K562 treated with DMSO at 1 percent for 24 hours (cell line): ENCODE measurements around the gene RIPK1. TPM values are rescaled to one million over a fixed set of nuclear protein-coding genes. Genes with fewer than 3 reads are reported as not detected.

Experiments used
- total RNA-seq: library from RNA; unstranded; fragments of 300-600 nt; gene quantifications from 2 replicates; pipeline ENCODE4 v1.2.3, GENCODE V29; 2022; ENCODE audit warnings: low read depth; ENCODE audit not compliant: insufficient read depth

Gene RIPK1
- 26.2 and 30.9 TPM in 2 replicates for total RNA-seq

DNA sequence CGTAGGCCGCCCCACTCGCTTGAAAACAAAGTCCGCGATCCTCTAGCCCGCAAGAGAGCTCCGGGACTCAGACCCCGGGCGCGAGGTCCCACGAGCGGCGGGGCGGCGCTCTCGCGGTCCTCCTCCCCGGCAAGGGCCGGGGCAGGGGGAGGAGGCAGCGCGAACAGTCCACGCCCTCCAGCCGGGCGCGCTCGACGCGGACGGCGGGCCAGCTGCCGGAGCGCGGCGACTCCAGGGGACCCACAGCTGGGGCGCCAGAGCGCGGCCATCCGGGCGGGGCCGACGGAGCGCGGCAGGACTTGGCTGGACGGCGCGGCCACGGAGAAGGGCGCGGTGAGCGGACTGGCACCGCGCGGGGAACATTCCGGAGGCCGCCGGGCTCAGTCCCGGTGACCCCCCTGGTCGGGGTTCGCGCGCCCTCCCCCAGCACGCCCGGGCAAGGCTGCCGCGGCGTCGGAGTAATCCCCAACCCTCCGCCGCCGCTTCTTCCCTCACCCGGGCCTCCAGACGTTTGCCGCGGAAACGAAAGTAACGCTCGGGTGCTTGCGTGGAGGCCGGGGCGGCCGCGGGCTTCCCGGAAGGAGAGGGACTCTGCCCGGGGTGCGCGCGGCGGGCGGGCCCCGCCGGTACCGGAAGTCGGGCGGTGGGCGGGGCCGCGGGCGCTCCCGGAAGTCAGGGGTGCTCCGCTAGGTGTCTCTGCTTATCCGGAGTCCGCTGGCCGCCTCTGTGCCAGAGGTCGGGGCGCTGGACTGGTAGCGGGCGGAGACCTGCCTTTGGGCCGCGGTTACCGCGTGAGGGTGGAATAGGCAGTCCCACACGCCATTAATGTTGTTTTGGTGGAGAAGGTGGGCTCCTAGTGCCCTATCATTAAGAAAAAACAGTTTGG is at the start of gene RIPK1:
Gene RIPK1 (plus strand): TSS at position 166 of the 886 bp plus-strand sequence. CDS start 8,330 bp downstream, outside the sequence.

DNA sequence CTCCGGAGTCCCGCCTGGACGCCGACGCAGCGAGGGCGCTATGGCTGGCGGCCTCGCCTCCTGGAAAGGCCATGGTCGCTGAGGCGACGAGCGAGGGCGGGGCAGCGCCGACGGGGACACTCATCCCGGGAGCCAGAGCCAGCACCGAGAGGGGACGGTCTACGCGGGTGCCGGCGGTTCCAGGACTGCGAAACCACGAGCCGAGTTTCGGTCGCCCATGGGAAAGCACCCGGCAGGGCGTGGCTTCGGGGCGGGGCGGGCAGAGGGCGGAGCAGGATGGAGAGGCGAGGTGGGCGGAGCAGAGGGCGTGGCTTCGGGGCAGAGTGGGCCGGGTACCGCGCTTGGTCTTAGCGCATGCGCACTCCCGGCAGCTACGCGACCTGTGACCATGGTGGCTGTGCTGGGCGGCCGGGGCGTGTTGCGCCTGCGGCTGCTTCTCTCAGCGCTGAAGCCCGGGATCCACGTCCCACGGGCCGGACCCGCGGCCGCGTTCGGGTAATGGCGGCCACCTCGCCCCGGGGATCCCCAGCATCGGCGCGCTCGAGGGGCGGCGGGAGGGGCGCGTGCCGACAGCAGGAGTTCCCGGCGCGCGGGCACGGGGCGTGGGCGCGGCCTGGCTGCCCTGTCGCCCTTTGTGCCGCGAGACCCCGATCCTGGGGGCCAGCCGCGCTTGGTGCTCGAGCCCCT is 50.2 kb downstream of the RIPK1 start, which contains the start of gene BPHL:
Gene BPHL (plus strand): TSS at position 359 of the 687 bp plus-strand sequence. CDS start 30 bp downstream, at position 389.

DNA sequence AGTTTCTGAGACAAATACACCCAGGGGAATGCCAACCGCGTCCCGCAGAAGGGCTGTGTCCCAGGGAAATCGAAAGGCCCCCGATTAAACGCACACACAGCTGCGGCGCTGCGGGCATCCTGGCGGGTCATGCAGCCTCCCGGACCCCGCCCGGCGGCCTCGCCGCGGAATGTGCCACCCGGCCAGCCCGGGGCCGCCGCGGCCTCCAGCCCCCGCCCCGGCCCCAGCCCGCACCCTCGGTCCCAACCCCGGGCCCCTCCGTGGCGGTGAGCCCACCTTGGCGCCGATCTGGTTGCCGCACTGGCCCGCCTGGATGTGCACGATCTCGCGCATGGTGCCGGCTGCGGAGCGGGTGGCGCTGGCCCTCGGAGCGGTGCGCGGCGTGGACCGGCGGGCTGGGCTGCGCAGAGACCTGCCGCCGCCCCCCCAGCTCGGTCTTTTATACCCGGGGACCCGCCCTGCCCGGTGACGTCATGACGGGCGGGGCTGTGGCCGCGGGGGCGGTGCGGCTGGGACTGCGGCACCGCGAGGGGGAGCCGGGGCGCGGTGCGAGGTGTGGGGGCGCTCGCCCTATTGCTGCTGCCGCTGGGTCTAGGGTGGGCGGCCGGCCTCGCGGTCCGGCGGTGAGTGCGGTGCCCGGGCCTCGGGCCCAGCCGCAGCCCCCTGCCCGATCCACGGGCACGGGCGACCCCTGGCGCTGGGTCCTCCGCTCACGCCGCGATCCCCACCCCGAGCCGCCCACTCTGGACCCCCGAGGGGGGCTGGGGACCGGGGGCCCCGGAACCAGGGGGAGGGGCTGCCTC is 89.0 kb downstream of the RIPK1 start, which contains the start of gene TUBB2A:
Gene TUBB2A (minus strand): TSS at position 414 of the 803 bp plus-strand sequence. CDS start 81 bp downstream, at position 333.

Other genes starting within 250 kb of the RIPK1 start
- 60.4 and 72.9 TPM in 2 replicates for gene SERPINB1, start 226.6 kb upstream of the RIPK1 start, total RNA-seq
- gene SERPINB9, start 165.2 kb upstream of the RIPK1 start, total RNA-seq, result 23.6 and 24.0 TPM in 2 replicates
- gene SERPINB6, start 96.9 kb upstream of the RIPK1 start, total RNA-seq, result 245 and 250 TPM in 2 replicates
- gene NQO2, start 68.6 kb upstream of the RIPK1 start, total RNA-seq, result 222 and 225 TPM in 2 replicates
- gene BPHL, start 50.2 kb downstream of the RIPK1 start, total RNA-seq, result 9.6 and 9.8 TPM in 2 replicates
- 211 TPM in 2 replicates for gene TUBB2A, start 89.0 kb downstream of the RIPK1 start, total RNA-seq
- gene TUBB2B, start 159.2 kb downstream of the RIPK1 start, total RNA-seq, result 21.2 and 24.5 TPM in 2 replicates
- gene PSMG4, start 190.5 kb downstream of the RIPK1 start, total RNA-seq, result 79.7 and 83.5 TPM in 2 replicates